NCI-H2227 (cell line): ENCODE measurements around the gene CHMP6.
A peak's percentile ranks its signal among the peaks of the same experiment; 100 is the strongest.
"Not testable (repeated sequence)": the region's sequence is repeated elsewhere in the genome, so short reads cannot be mapped to it uniquely, and the experiment has no call there.

Experiments
- DNase-seq: peaks from one replicate; lab custom pipeline; 2025; ENCODE audit not compliant: unreplicated experiment; lab: John Stamatoyannopoulos, UW

Gene CHMP6

GRCh38 chr17:81028506-81028858 is 36.8 kb downstream of the CHMP6 start:
- DNase-seq = no peak

GRCh38 chr17:81029859-81030258 is 38.2 kb downstream of the CHMP6 start:
- no peak for DNase-seq

GRCh38 chr17:81030312-81030711 is 38.7 kb downstream of the CHMP6 start:
- not testable (repeated sequence) for DNase-seq

- DNase-seq = no peak
Observed at GRCh38 chr17:81030741-81031565, 39.3 kb downstream of the CHMP6 start.

GRCh38 chr17:81031566-81032550 is 40.2 kb downstream of the CHMP6 start:
- DNase-seq = no peak

- DNase-seq = no peak
Observed at GRCh38 chr17:81032641-81033480, 41.2 kb downstream of the CHMP6 start.

GRCh38 chr17:81033535-81034167 is 42.0 kb downstream of the CHMP6 start:
- DNase-seq = no peak

GRCh38 chr17:81034168-81034777 is 42.6 kb downstream of the CHMP6 start:
- peak; percentile 48 for DNase-seq

GRCh38 chr17:81034779-81035520 is 43.3 kb downstream of the CHMP6 start, which contains the start of gene BAIAP2:
Gene BAIAP2, plus strand, starts transcription at chr17:81035151. Its CDS starts 104 bp downstream, at chr17:81035255.
- peak; percentile 96 for DNase-seq

GRCh38 chr17:81035521-81036196 is 44.0 kb downstream of the CHMP6 start:
- peak; percentile 64 for DNase-seq

- peak; percentile 29 for DNase-seq
Observed at GRCh38 chr17:81036197-81036941, 44.7 kb downstream of the CHMP6 start.

- DNase-seq = peak; percentile 18
Observed at GRCh38 chr17:81037026-81037797, 45.6 kb downstream of the CHMP6 start.

GRCh38 chr17:81037798-81038733 is 46.4 kb downstream of the CHMP6 start:
- peak; percentile 38 for DNase-seq

GRCh38 chr17:81039096-81039495 is 47.5 kb downstream of the CHMP6 start:
- no peak for DNase-seq

GRCh38 chr17:81039854-81040758 is 48.5 kb downstream of the CHMP6 start:
- DNase-seq = peak; percentile 81
